HepG2 (cell line): ENCODE results near the gene PAFAH1B2. TPM values are rescaled to one million over a fixed set of nuclear protein-coding genes. Genes with fewer than 3 reads are reported as not detected.

Experiments
- ATAC-seq: fragments of 200-7000 bp; cut with Tn5 transposase; 3 replicates; pipeline ENCODE4 v1.9.1; 2020; ENCODE audit warnings: mild to moderate bottlenecking, moderate library complexity
- BruUV-seq: library from RNA; stranded (reverse); fragments of 400-500 nt; replicated peaks from 2 replicates; lab custom pipeline; 2021; lab: Mats Ljungman, UMichigan
- CTCF ChIA-PET: fragments of 300-600 bp; formaldehyde crosslinking; extraction: SDS; loops from one replicate; lab custom pipeline; 2021; ENCODE audit warnings: low total read pairs, inconsistent platforms, low intra/inter-chr PET ratio; lab: Yijun Ruan, JAX
- POLR2A ChIA-PET: fragments of 350-600 bp; sonication (Branson Sonifier 250); formaldehyde crosslinking; loops from one replicate; lab custom pipeline; 2020; ENCODE audit warnings: antibody characterized with exemption, inconsistent platforms; lab: Yijun Ruan, JAX
- DNase-seq: peaks from one replicate; pipeline ENCODE4 v3.0.0-alpha.2; 2015; ENCODE audit warnings: low spot score
- FAIRE-seq: peaks from 3 replicates; lab custom pipeline; 2011; peaks lifted over from hg19 to GRCh38; lab: Jason Lieb, UNC
- H2AFZ ChIP-seq: one replicate; pipeline ENCODE4 v1.6.1; 2011; ENCODE audit warnings: low read length, inconsistent platforms
- H3K27ac ChIP-seq: fragments of 300-600 bp; 3 replicates; pipeline ENCODE4 v1.8.0; 2011; ENCODE audit warnings: mixed run types, mild to moderate bottlenecking, mixed read lengths, low read length, inconsistent platforms; ENCODE audit not compliant: insufficient read depth; ENCODE audit errors: extremely low read length
- H3K27me3 ChIP-seq, 2 experiments: fragments of 200-600 bp in 1 of 2; 2 replicates in 1 of 2; 3 replicates in 1 of 2; pipeline versions ENCODE4 v1.6.0 to v1.8.0; 2011; ENCODE audit warnings: low read length in 2 of 2, mild to moderate bottlenecking in 2 of 2, moderate library complexity in 2 of 2, inconsistent platforms in 1 of 2; ENCODE audit not compliant: insufficient read depth in 2 of 2, control insufficient read depth in 1 of 2
- H3K36me3 ChIP-seq, 2 experiments: fragments of 200-600 bp in 1 of 2; replicated peaks in 1 of 2; 2 replicates in 1 of 2; 3 replicates in 1 of 2; pipeline versions ENCODE4 v1.5.1 to v1.8.0; 2011; ENCODE audit warnings: low read length in 2 of 2, inconsistent platforms in 1 of 2; ENCODE audit not compliant: insufficient read depth in 2 of 2, control insufficient read depth in 1 of 2
- H3K4me1 ChIP-seq: 2 replicates; pipeline ENCODE4 v1.5.1; 2012; ENCODE audit warnings: low read length, inconsistent platforms; ENCODE audit not compliant: insufficient read depth
- H3K4me2 ChIP-seq: 2 replicates; pipeline ENCODE4 v1.6.0; 2011; ENCODE audit warnings: low read depth, low read length, inconsistent platforms
- H3K4me3 ChIP-seq, 3 experiments: fragments of 200-600 bp in 1 of 3; sonication (generic), shearing (Covaris generic) in 1 of 3; replicated peaks in 1 of 3; 2 replicates each; pipeline ENCODE4 v1.5.1; 2011 to 2016; ENCODE audit warnings: low read length in 3 of 3, inconsistent platforms in 2 of 3, low read depth in 2 of 3, mild to moderate bottlenecking in 2 of 3, control low read depth in 1 of 3, mixed read lengths in 1 of 3; ENCODE audit not compliant: insufficient read depth in 1 of 3
- H3K79me2 ChIP-seq: one replicate; pipeline ENCODE4 v1.6.1; 2011; ENCODE audit warnings: low read length, inconsistent platforms; ENCODE audit not compliant: insufficient read depth
- H3K9ac ChIP-seq: 2 replicates; pipeline ENCODE4 v1.6.0; 2011; ENCODE audit warnings: mild to moderate bottlenecking, low read depth, low read length, inconsistent platforms; ENCODE audit not compliant: insufficient read depth
- H3K9me3 ChIP-seq: 2 replicates; pipeline ENCODE4 v1.5.1; 2012; ENCODE audit warnings: mild to moderate bottlenecking, low read length
- H4K20me1 ChIP-seq: 2 replicates; pipeline ENCODE4 v1.6.0; 2011; ENCODE audit warnings: inconsistent platforms, mild to moderate bottlenecking, low read length, moderate library complexity; ENCODE audit not compliant: insufficient read depth
- ATF2 ChIP-seq: sonication (generic); formaldehyde crosslinking; IDR thresholded peaks from 2 replicates; pipeline ENCODE4 v1.4.0; 2020; ENCODE audit warnings: missing genetic modification reagents
- CHD4 ChIP-seq: fragments of 200-600 bp; sonication (generic); IDR thresholded peaks from 2 replicates; pipeline ENCODE4 v1.7.0; 2017; ENCODE audit warnings: mild to moderate bottlenecking, low read length, borderline replicate concordance
- FOXK2 ChIP-seq: fragments of 450-650 bp; IDR thresholded peaks from 2 replicates; pipeline ENCODE4 v1.6.1; 2016
- REPIN1 ChIP-seq: sonication (generic); formaldehyde crosslinking; IDR thresholded peaks from 2 replicates; pipeline ENCODE4 v1.8.0; 2022; ENCODE audit warnings: missing genetic modification reagents, low read depth, mild to moderate bottlenecking, borderline replicate concordance
- REST ChIP-seq, 2 experiments: IDR thresholded peaks; 2 replicates each; pipeline ENCODE4 v1.6.1; 2011 to 2012; ENCODE audit warnings: low read length in 2 of 2, borderline replicate concordance in 1 of 2, low read depth in 1 of 2, mild to moderate bottlenecking in 1 of 2, moderate library complexity in 1 of 2
- SNAI1 ChIP-seq: sonication (generic); formaldehyde crosslinking; IDR thresholded peaks from 2 replicates; pipeline ENCODE4 v1.5.0; 2020; ENCODE audit warnings: mild to moderate bottlenecking, missing genetic modification reagents, borderline replicate concordance
- TAF1 ChIP-seq: sonication (generic); formaldehyde crosslinking; IDR thresholded peaks from 2 replicates; pipeline ENCODE4 v1.4.0; 2020; ENCODE audit warnings: missing genetic modification reagents
- ZNF350 ChIP-seq: sonication (generic); formaldehyde crosslinking; IDR thresholded peaks from 2 replicates; pipeline ENCODE4 v1.4.0; 2020; ENCODE audit warnings: mild to moderate bottlenecking, low read depth, missing genetic modification reagents, borderline replicate concordance
- ZNF446 ChIP-seq: sonication (generic); formaldehyde crosslinking; IDR thresholded peaks from 2 replicates; pipeline ENCODE4 v1.5.0; 2020; ENCODE audit warnings: mild to moderate bottlenecking, missing genetic modification reagents
- ZNF557 ChIP-seq: sonication (generic); formaldehyde crosslinking; IDR thresholded peaks from 2 replicates; pipeline ENCODE4 v1.4.0; 2020; ENCODE audit warnings: missing genetic modification reagents
- ZNF629 ChIP-seq: sonication (generic); formaldehyde crosslinking; conservative IDR thresholded peaks from 2 replicates; pipeline ENCODE4 v1.5.0; 2020; ENCODE audit warnings: missing genetic modification reagents
- ZNF749 ChIP-seq: sonication (generic); formaldehyde crosslinking; IDR thresholded peaks from 2 replicates; pipeline ENCODE4 v1.8.0; 2022; ENCODE audit warnings: mild to moderate bottlenecking, missing genetic modification reagents, moderate library complexity, borderline replicate concordance
- WGBS: methylation state at CpG from one replicate; pipeline ENCODE4 v1.1.6; 2017; ENCODE audit warnings: low lambda C conversion rate; 5-methylcytosine and 5-hydroxymethylcytosine counted together
- in situ Hi-C: cut with HindIII; loops from 2 replicates; pipeline ENCODE4 v1.10.0; 2017; ENCODE audit warnings: low pct_unique_long_range_greater_than_20kb; ENCODE audit not compliant: extremely low pct_ligation_motif_present
- intact Hi-C: fragments of 100-400 bp; cut with micrococcal nuclease; formaldehyde crosslinking; loops from one replicate; pipeline ENCODE4 v1.10.0; 2022; ENCODE audit not compliant: unreplicated experiment
- polyA plus RNA-seq, 8 experiments: library from polyadenylated mRNA; depleted of rRNA in 3 of 8; stranded (reverse) in 7 of 8; unstranded in 1 of 8; fragments of >200 nt; fragmentation: Illumina TruSeq in 4 of 8; extraction: Trizol in 4 of 8; gene quantifications; 2 replicates each; pipeline versions ENCODE4 v1.2.1 to v1.2.3, GENCODE V29; 2011 to 2016; ENCODE audit warnings: low read depth in 4 of 8, missing spikeins in 1 of 8, mixed read lengths in 1 of 8; ENCODE audit not compliant: insufficient read depth in 1 of 8
- total RNA-seq, 5 experiments: library from RNA; depleted of rRNA; stranded (reverse); fragments of >200 nt; fragmentation: Illumina TruSeq; extraction: Trizol; gene quantifications; 2 replicates each; pipeline ENCODE4 v1.2.3, GENCODE V29; 2016; ENCODE audit warnings: low read depth in 1 of 5

Gene PAFAH1B2
- total and polyA plus RNA-seq, 2 of the 13 experiments (the other 11 are each of a cell fraction or from before 2014, with no cell fraction given) = 28.8 to 104 TPM

DNA sequence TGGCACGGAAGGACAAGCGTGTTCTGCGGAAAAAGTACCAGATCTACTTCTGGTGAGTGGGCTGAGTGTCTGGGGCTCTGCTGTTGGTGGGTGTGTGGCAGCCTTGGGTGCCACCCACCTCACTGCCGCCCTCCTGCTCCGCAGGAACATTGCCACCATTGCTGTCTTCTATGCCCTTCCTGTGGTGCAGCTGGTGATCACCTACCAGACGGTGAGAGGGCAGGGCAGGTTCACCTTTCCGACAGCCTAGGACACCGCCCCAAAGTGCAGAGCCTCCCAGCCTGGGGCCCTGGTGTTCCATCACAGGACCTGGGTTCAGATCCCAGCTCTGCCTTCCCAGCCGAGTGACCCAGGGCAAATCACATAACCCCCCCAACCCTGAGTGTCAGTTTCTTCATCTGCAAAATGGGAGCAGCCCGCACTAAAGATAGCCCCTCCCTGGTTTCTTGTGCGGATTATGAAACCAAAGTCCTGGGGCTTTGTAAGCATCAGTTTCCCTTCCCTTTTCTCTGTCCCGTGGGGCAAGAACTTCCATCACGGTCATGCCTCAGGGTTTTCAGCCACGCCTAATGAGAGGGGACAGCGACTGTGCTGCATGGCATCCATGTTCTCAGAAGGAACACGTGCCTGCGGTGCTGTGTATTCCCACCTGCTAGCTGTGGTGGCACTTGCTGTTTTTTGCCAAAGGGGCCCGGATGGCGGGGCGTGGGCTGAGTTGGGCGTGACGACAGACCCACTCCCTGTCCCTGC, 45.3 kb downstream of the PAFAH1B2 start:
- H3K9me3 ChIP-seq = no peaks in the 10 kb centered on the region
- peaks cover 15% of the 10 kb centered on the region for H3K4me1 ChIP-seq
- intact Hi-C loops = no loop called here
- no peak overlapping the region for H3K9ac ChIP-seq
- DNase-seq (no peak), ATAC-seq (no peak), FAIRE-seq (no peak)
- H3K27me3 ChIP-seq = no peaks in the 10 kb centered on the region
- H4K20me1 ChIP-seq = no peaks in the 10 kb centered on the region
- no peak overlapping the region for H3K4me3 ChIP-seq
- ChIA-PET CTCF (no interaction called here), POLR2A (no interaction called here)
- no TSS peak for BruUV-seq
- H3K36me3 ChIP-seq = peaks cover 8 to 18% of the 10 kb centered on the region in 2 experiments; a peak in 4 of 5 replicates
- no peaks in the 10 kb centered on the region for H3K79me2 ChIP-seq
- no peak overlapping the region for H2AFZ ChIP-seq
- no peak overlapping the region for H3K27ac ChIP-seq
- 99% methylated on average over 10 of the region's 22 CpGs for WGBS
- TF ChIP-seq ATF2 (CRISPR knock-in tag) (no peak), ZNF629 (CRISPR knock-in tag) (peak; percentile 71)
- TF ChIP-seq, all 625 proteins: peak for 1
- in situ Hi-C loops = no loop called here
- no peak overlapping the region for H3K4me2 ChIP-seq

- FAIRE-seq (no peak), DNase-seq (no peak), ATAC-seq (no peak)
- H3K9me3 ChIP-seq = no peaks in the 10 kb centered on the region
- intact Hi-C loops = no loop called here
- no peak overlapping the region for H3K9ac ChIP-seq
- in situ Hi-C loops = no loop called here
- H3K27me3 ChIP-seq = no peaks in the 10 kb centered on the region
- H3K4me3 ChIP-seq = no peak overlapping the region
- WGBS = 97% methylated on average over 1 of the region's 8 CpGs
- peaks cover 9% of the 10 kb centered on the region for H3K4me1 ChIP-seq
- no peak overlapping the region for H3K4me2 ChIP-seq
- POLR2A ChIA-PET = no interaction called here
- no peak overlapping the region for H3K27ac ChIP-seq
- H4K20me1 ChIP-seq = no peaks in the 10 kb centered on the region
- no TSS peak for BruUV-seq
- CTCF ChIA-PET = no interaction called here
- H3K79me2 ChIP-seq = no peaks in the 10 kb centered on the region
- H3K36me3 ChIP-seq = peaks cover 8 to 18% of the 10 kb centered on the region in 2 experiments; a peak in 4 of 5 replicates
- H2AFZ ChIP-seq = no peak overlapping the region
- TF ChIP-seq ZNF446 (CRISPR knock-in tag) (no peak), ZNF557 (CRISPR knock-in tag) (no peak), FOXK2 (no peak), ZNF749 (CRISPR knock-in tag) (no peak), ZNF350 (no peak), REPIN1 (no peak), CHD4 (no peak), SNAI1 (CRISPR knock-in tag) (no peak), REST (IDR thresholded peaks at IDR 0.05; ENCODE audit: borderline replicate concordance in 1 of 2, low read depth in 1 of 2, low read length in 2 of 2) (no peak), TAF1 (CRISPR knock-in tag) (no peak)
Measured at GRCh38 chr11:117189941-117190544, 46.0 kb downstream of the PAFAH1B2 start.
